IMR-90 (cell line): ENCODE results near the gene STK25. TPM values are rescaled to one million over a fixed set of nuclear protein-coding genes. Genes with fewer than 3 reads are reported as not detected.
"Not testable (repeated sequence)": the region's sequence is repeated elsewhere in the genome, so short reads cannot be mapped to it uniquely, and the experiment has no call there.

Source experiments
- ATAC-seq: fragments of 200-7000 bp; cut with Tn5 transposase; 2 replicates; pipeline ENCODE4 v1.9.1; 2020; ENCODE audit warnings: low read depth, mild to moderate bottlenecking, moderate library complexity
- BruUV-seq: library from RNA; stranded (reverse); fragments of 400-500 nt; replicated peaks from 2 replicates; lab custom pipeline; 2021; lab: Mats Ljungman, UMichigan
- CTCF ChIA-PET: fragments of 300-600 bp; formaldehyde crosslinking; extraction: SDS; loops from one replicate; lab custom pipeline; 2021; ENCODE audit warnings: antibody characterized with exemption; lab: Yijun Ruan, JAX
- POLR2A ChIA-PET: fragments of 300-600 bp; sonication (Branson Sonifier 250); formaldehyde crosslinking; loops from one replicate; lab custom pipeline; 2022; ENCODE audit warnings: antibody characterized with exemption; ENCODE audit not compliant: unreplicated experiment; lab: Charles Lee
- DNase-seq: peaks from one replicate; pipeline ENCODE4 v3.0.0; 2013
- H2AFZ ChIP-seq: replicated peaks from 2 replicates; pipeline ENCODE3; 2013; ENCODE audit warnings: low read length, mild to moderate bottlenecking; ENCODE audit not compliant: poor library complexity
- H2AK5ac ChIP-seq: 2 replicates; pipeline ENCODE4 v1.6.1; 2013; ENCODE audit warnings: low read depth, low read length, inconsistent platforms
- H2AK9ac ChIP-seq: replicated peaks from 2 replicates; pipeline ENCODE3; 2013; ENCODE audit warnings: mild to moderate bottlenecking, low read depth, low read length, moderate library complexity; ENCODE audit not compliant: poor library complexity
- H2BK120ac ChIP-seq: 2 replicates; pipeline ENCODE4 v1.6.1; 2013; ENCODE audit warnings: low read depth, low read length, inconsistent platforms
- H2BK15ac ChIP-seq: 3 replicates; pipeline ENCODE4 v1.6.1; 2013; ENCODE audit warnings: low read depth, low read length, inconsistent platforms
- H2BK20ac ChIP-seq: 2 replicates; pipeline ENCODE4 v1.6.1; 2013; ENCODE audit warnings: low read depth, mild to moderate bottlenecking, inconsistent platforms, low read length, moderate library complexity
- H2BK5ac ChIP-seq: 2 replicates; pipeline ENCODE4 v1.6.1; 2013; ENCODE audit warnings: mild to moderate bottlenecking, low read depth, low read length, inconsistent platforms; ENCODE audit not compliant: poor library complexity, severe bottlenecking
- H3K14ac ChIP-seq: replicated peaks from 2 replicates; pipeline ENCODE4 v1.6.1; 2013; ENCODE audit warnings: low read depth, low read length, inconsistent platforms
- H3K18ac ChIP-seq: 2 replicates; pipeline ENCODE4 v1.6.1; 2013; ENCODE audit warnings: low read depth, low read length, control low read depth
- H3K23ac ChIP-seq: 2 replicates; pipeline ENCODE4 v1.6.1; 2013; ENCODE audit warnings: low read depth, low read length, inconsistent platforms
- H3K27ac ChIP-seq: 2 replicates; pipeline ENCODE4 v1.5.1; 2013; ENCODE audit warnings: mild to moderate bottlenecking, control low read depth, low read length; ENCODE audit not compliant: insufficient read depth
- H3K27me3 ChIP-seq: 2 replicates; pipeline ENCODE4 v1.6.1; 2013; ENCODE audit warnings: low read length; ENCODE audit not compliant: control insufficient read depth, insufficient read depth
- H3K36me3 ChIP-seq: 2 replicates; pipeline ENCODE4 v1.6.1; 2013; ENCODE audit warnings: low read length, mixed read lengths; ENCODE audit not compliant: control insufficient read depth, insufficient read depth
- H3K4ac ChIP-seq: 2 replicates; pipeline ENCODE4 v1.6.1; 2013; ENCODE audit warnings: low read depth, low read length, inconsistent platforms
- H3K4me1 ChIP-seq: 2 replicates; pipeline ENCODE4 v1.6.1; 2013; ENCODE audit warnings: low read length, mixed read lengths; ENCODE audit not compliant: control insufficient read depth, insufficient read depth
- H3K4me2 ChIP-seq: 2 replicates; pipeline ENCODE4 v1.6.1; 2013; ENCODE audit warnings: low read depth, mild to moderate bottlenecking, control low read depth, low read length, moderate library complexity
- H3K4me3 ChIP-seq: 2 replicates; pipeline ENCODE4 v1.5.1; 2013; ENCODE audit warnings: low read depth, mild to moderate bottlenecking, control low read depth, low read length, moderate library complexity; ENCODE audit not compliant: insufficient read depth
- H3K56ac ChIP-seq: 2 replicates; pipeline ENCODE4 v1.6.1; 2013; ENCODE audit warnings: low read length, inconsistent platforms; ENCODE audit not compliant: insufficient read depth; ENCODE audit errors: extremely low read depth
- H3K79me1 ChIP-seq, 2 experiments: 2 replicates each; pipeline ENCODE4 v1.6.1; 2013; ENCODE audit warnings: low read length in 2 of 2, inconsistent platforms in 1 of 2, low read depth in 1 of 2
- H3K9ac ChIP-seq: 2 replicates; pipeline ENCODE4 v1.6.1; 2013; ENCODE audit warnings: low read depth, low read length, control low read depth
- H3K9me1 ChIP-seq: 2 replicates; pipeline ENCODE4 v1.6.1; 2013; ENCODE audit warnings: low read length, inconsistent platforms; ENCODE audit not compliant: insufficient read depth
- H3K9me3 ChIP-seq: 2 replicates; pipeline ENCODE4 v1.6.1; 2013; ENCODE audit warnings: low read length; ENCODE audit not compliant: control insufficient read depth, insufficient read depth
- H4K20me1 ChIP-seq: 2 replicates; pipeline ENCODE4 v1.6.1; 2013; ENCODE audit warnings: low read length, inconsistent platforms; ENCODE audit not compliant: insufficient read depth
- H4K5ac ChIP-seq: 2 replicates; pipeline ENCODE4 v1.6.1; 2013; ENCODE audit warnings: mild to moderate bottlenecking, low read depth, low read length, control low read depth
- H4K8ac ChIP-seq, 2 experiments: 2 replicates each; pipeline ENCODE4 v1.6.1; 2013; ENCODE audit warnings: low read depth in 2 of 2, low read length in 2 of 2, control low read depth in 1 of 2, inconsistent platforms in 1 of 2
- H4K91ac ChIP-seq: 2 replicates; pipeline ENCODE4 v1.6.1; 2013; ENCODE audit warnings: low read depth, low read length, inconsistent platforms; ENCODE audit not compliant: insufficient read depth
- WGBS, 2 experiments: methylation state at CpG; one replicate each; pipeline versions ENCODE4 v1.1.5 to v1.1.7; 2013; ENCODE audit warnings: missing lambda C conversion rate in 2 of 2; ENCODE audit not compliant: insufficient read length in 1 of 2; ENCODE audit errors: extremely low coverage in 2 of 2; 5-methylcytosine and 5-hydroxymethylcytosine counted together
- dilution Hi-C: fragments of 300-500 bp; cut with HindIII; formaldehyde crosslinking; loops from one replicate; pipeline ENCODE4 v1.14.3; 2018; ENCODE audit warnings: low sequenced_read_pairs; ENCODE audit not compliant: unreplicated experiment
- in situ Hi-C: fragments of 300-500 bp; cut with MboI; formaldehyde crosslinking; loops from 3 replicates; pipeline ENCODE4 v1.14.3; 2019; ENCODE audit warnings: low sequenced_read_pairs, inconsistent platforms, mixed read lengths
- intact Hi-C: fragments of 100-400 bp; cut with micrococcal nuclease; formaldehyde crosslinking; loops from 2 replicates; pipeline ENCODE4 v1.10.0; 2022
- polyA plus RNA-seq, 3 experiments: library from polyadenylated mRNA; depleted of rRNA; stranded (reverse); fragments of >200 nt; gene quantifications; 2 replicates each; pipeline ENCODE4 v1.2.3, GENCODE V29; 2012; ENCODE audit warnings: low replicate concordance in 1 of 3
- total RNA-seq: library from RNA; depleted of rRNA; stranded (reverse); fragments of >200 nt; gene quantifications from 2 replicates; pipeline ENCODE4 v1.2.3, GENCODE V29; 2012

The STK25 gene
- total and polyA plus RNA-seq, 2 of the 4 experiments (the other 2 are of a cell fraction) = 258 to 392 TPM

GRCh38 chr2:241525818-241526780 lies 17.7 kb upstream of the STK25 start:
- in situ Hi-C loops, H3K4me3 ChIP-seq, H3K56ac ChIP-seq, H2BK15ac ChIP-seq, H2BK120ac ChIP-seq, H2BK20ac ChIP-seq, H2BK5ac ChIP-seq, DNase-seq, H3K36me3 ChIP-seq, H2AK9ac ChIP-seq, H3K4me1 ChIP-seq, H3K4me2 ChIP-seq, H3K9ac ChIP-seq, H4K8ac ChIP-seq, H4K91ac ChIP-seq, H3K27ac ChIP-seq, H4K20me1 ChIP-seq, H3K9me3 ChIP-seq, H2AK5ac ChIP-seq, POLR2A ChIA-PET, intact Hi-C loops, BruUV-seq, H3K14ac ChIP-seq, ATAC-seq, CTCF ChIA-PET, H3K4ac ChIP-seq, H3K9me1 ChIP-seq, H3K23ac ChIP-seq, H3K79me1 ChIP-seq, H2AFZ ChIP-seq, H4K5ac ChIP-seq, H3K18ac ChIP-seq, dilution Hi-C loops, H3K27me3 ChIP-seq: not testable (repeated sequence)
- WGBS, 2 experiments = 92% methylated on average over 11 of the region's 31 CpGs; no CpG with 5 or more reads in 1 of the 2 experiments
